Muscle layer of colon (tissue), 2 donors: ENCODE results near the gene APBB2.

Experiments used
- H3K27ac ChIP-seq: one replicate; pipeline ENCODE4 v1.7.0; 2013; ENCODE audit warnings: low read depth, mild to moderate bottlenecking, low read length, moderate library complexity
- H3K27me3 ChIP-seq, 2 donors: one replicate each; pipeline ENCODE4 v1.7.0; 2013; ENCODE audit warnings: low read length in 2 of 2, mild to moderate bottlenecking in 2 of 2; ENCODE audit not compliant: insufficient read depth in 2 of 2, control insufficient read depth in 1 of 2
- H3K36me3 ChIP-seq: one replicate; pipeline ENCODE4 v1.7.0; 2013; ENCODE audit warnings: mild to moderate bottlenecking, low read length; ENCODE audit not compliant: insufficient read depth
- H3K4me1 ChIP-seq: one replicate; pipeline ENCODE4 v1.7.0; 2013; ENCODE audit warnings: mild to moderate bottlenecking, low read length; ENCODE audit not compliant: insufficient read depth
- H3K4me3 ChIP-seq, 2 donors: one replicate each; pipeline ENCODE4 v1.7.0; 2013; ENCODE audit warnings: low read length in 2 of 2, low read depth in 1 of 2, mild to moderate bottlenecking in 1 of 2, moderate library complexity in 1 of 2
- H3K9ac ChIP-seq: one replicate; pipeline ENCODE4 v1.7.0; 2013; ENCODE audit warnings: low read length
- H3K9me3 ChIP-seq: one replicate; pipeline ENCODE4 v1.7.0; 2013; ENCODE audit warnings: mild to moderate bottlenecking, low read length
- donor health status: abdominal sarcoma.
- donor health status: Adenocarcinoma of cecum.

Gene APBB2

DNA sequence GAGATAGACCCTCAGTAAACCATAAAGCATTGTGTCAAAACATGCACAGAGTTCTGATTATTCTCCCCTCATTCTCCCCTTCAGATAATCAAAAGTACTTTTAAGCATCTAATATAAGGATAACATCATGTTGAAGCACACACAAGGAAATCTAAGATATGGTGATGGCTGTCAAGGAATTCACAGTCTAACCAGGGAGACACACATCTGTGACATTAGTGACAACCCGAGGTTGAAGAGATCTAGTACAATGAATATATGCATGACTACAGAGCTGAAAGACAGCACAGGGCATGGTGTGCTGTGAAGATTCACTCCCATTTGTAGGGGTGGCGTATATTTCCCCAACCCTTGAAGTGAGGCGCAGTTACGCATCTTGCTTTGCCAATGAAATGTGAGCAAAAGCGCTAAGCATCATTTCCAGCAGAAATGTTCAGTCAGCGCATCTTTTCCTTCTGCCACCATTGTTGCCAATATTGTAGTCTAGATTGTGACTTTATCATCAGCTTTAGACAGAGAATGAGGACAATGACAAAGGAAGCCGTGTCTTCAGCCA, 342.6 kb downstream of the APBB2 start:
- no peaks in the 10 kb centered on the region for H3K36me3 ChIP-seq
- no peak overlapping the region for H3K9ac ChIP-seq
- H3K27ac ChIP-seq: no peak overlapping the region

DNA sequence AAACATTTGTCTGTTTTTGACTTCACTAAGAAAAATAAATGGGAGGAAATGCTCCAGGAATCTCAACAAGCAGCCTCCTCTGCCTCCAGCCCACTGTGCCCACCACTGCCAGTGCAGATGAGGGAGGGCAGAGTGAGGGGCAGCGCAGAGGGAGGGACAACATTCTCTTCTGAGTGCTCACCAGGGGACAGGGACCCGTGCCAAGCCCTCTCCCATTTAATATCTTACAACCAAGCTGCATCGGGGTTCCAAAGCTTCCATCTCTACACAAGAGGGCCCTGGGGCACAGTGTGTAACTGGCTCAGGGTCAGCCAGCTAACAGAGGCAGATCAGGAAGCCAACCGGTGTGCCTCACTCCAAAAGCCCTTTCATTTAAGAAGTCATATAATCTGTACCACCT, 344.2 kb downstream of the APBB2 start:
- no peak overlapping the region for H3K27ac ChIP-seq
- no peak overlapping the region for H3K4me3 ChIP-seq
- H3K9ac ChIP-seq: no peak overlapping the region
- H3K9me3 ChIP-seq: no peaks in the 10 kb centered on the region
- no peaks in the 10 kb centered on the region for H3K4me1 ChIP-seq
- H3K27me3 ChIP-seq: no peaks in the 10 kb centered on the region
- no peaks in the 10 kb centered on the region for H3K36me3 ChIP-seq

More for the DNA sequence above, 342.6 kb downstream of the APBB2 start:
- H3K4me3 ChIP-seq: no peak overlapping the region
- H3K9me3 ChIP-seq: no peaks in the 10 kb centered on the region
- H3K4me1 ChIP-seq: no peaks in the 10 kb centered on the region
- H3K27me3 ChIP-seq: no peaks in the 10 kb centered on the region

DNA sequence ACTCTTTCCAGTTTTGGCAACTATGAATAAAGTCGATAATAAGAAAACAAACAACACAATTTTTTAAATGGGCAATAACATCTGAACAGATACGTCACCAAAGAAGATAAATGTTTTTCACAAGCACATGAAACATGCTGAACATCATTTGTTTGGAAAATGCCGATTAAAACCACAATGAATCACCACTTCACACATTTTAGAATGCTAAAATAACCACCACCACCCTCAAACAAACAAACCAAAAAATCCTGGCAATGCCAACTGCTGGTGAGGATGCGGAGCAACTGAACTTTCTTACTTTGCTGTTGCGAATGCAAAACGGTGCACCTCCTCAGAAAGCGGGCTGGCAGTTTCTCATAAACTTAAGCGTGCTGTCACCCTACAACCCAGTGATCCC, 348.6 kb downstream of the APBB2 start:
- Histone ChIP-seq H3K9me3 (no peaks in the 10 kb centered on the region), H3K4me1 (no peaks in the 10 kb centered on the region), H3K27ac (no peak overlapping the region), H3K9ac (no peak overlapping the region), H3K4me3 (no peak overlapping the region), H3K36me3 (no peaks in the 10 kb centered on the region), H3K27me3 (no peaks in the 10 kb centered on the region)

DNA sequence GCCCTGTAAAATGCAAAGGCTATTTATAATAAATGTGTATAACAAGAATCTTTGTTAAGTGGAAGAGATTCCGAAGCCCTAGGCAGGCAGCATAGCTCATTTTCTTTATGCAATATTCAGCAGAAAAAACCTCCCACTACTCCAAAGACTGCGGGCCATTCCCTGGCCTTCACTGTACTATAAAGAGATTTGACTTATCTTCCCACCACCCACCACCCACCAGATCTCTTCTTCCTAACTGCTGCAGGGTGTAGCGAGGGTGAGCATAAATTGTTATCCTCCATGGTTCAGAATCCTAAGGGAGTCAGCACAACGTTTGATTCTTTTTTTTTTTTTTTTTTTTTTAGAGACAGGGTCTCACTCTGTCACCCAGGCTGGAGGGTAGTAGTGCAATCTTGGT, 349.8 kb downstream of the APBB2 start:
- Histone ChIP-seq H3K27ac (no peak overlapping the region), H3K4me3 (no peak overlapping the region), H3K36me3 (no peaks in the 10 kb centered on the region), H3K9me3 (no peaks in the 10 kb centered on the region), H3K9ac (no peak overlapping the region), H3K27me3 (no peaks in the 10 kb centered on the region), H3K4me1 (no peaks in the 10 kb centered on the region)

DNA sequence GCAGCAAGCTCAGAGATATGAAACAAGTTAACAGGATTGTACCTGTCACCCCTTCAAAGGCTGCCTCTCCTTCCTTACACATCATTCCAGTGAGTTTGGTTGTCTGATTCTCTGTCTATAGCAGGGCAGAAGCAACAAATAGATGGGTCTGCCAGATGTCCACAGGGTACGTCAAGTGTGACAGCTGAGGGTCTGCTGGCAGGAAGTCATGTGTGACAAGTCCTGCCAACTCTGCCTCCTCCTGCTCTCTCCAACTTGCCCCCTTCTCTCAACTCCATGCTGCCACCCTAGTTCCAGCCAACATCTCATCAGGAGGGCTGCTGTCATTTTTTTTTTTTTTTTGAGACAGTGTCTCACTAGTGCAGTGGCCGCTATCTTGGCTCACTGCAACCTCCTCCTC, 355.4 kb downstream of the APBB2 start:
- no peaks in the 10 kb centered on the region for H3K36me3 ChIP-seq
- H3K9ac ChIP-seq: no peak overlapping the region
- H3K27me3 ChIP-seq: no peaks in the 10 kb centered on the region
- H3K4me1 ChIP-seq: no peaks in the 10 kb centered on the region
- no peaks in the 10 kb centered on the region for H3K9me3 ChIP-seq
- no peak overlapping the region for H3K27ac ChIP-seq
- H3K4me3 ChIP-seq: no peak overlapping the region

DNA sequence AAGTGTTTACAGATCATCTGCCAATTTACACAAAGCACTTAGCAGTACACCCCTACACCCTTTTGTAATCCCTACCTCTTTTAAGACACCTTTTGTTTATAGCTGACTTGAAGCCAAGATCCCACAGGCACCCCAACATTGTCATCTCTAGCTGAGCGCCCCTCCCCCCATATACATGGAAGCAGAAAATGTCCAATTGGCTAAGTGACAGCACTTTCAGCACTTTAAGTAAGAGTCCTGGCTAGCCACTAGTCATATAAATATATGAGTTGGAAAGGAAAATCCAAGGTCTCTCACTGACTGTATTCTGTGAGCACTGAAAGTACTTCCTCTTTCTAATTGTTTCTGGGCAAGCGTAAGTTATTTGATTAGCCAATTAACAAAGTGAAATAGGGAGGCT, 356.4 kb downstream of the APBB2 start:
- no peaks in the 10 kb centered on the region for H3K27me3 ChIP-seq
- H3K9me3 ChIP-seq: no peaks in the 10 kb centered on the region
- H3K4me1 ChIP-seq: no peaks in the 10 kb centered on the region
- no peak overlapping the region for H3K4me3 ChIP-seq
- H3K36me3 ChIP-seq: no peaks in the 10 kb centered on the region
- H3K27ac ChIP-seq: no peak overlapping the region
- H3K9ac ChIP-seq: no peak overlapping the region

DNA sequence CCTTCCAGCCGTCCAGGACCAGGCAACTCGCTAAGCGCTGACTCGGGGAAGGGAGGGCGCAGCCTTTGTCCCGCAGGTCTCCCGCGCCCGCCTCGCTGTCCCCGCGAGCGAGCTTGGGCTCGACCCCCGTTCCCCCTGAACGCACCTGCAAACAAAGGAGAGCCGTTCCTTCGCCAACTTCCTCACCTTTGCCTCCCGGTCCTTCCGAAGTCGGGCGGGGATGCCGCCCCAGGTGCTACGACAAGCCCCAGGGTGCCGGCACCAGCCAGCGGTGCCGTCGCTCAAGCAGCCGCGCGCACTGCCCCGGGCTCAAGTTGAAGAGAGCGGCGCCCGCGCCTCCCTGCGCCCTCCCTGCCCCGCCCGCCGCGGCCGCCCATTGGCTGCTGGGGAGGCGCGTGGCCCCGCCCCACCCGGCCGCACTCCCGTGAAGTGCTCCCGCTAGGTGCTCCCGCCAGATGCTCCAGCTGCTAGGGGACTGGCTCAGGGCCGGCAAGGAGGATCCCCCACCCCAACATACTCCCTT, 357.4 kb downstream of the APBB2 start:
- Histone ChIP-seq H3K4me3 (peak overlapping the region; percentile 24 to 48), H3K9me3 (no peaks in the 10 kb centered on the region), H3K36me3 (no peaks in the 10 kb centered on the region), H3K4me1 (no peaks in the 10 kb centered on the region), H3K27ac (no peak overlapping the region), H3K9ac (no peak overlapping the region), H3K27me3 (no peaks in the 10 kb centered on the region)

DNA sequence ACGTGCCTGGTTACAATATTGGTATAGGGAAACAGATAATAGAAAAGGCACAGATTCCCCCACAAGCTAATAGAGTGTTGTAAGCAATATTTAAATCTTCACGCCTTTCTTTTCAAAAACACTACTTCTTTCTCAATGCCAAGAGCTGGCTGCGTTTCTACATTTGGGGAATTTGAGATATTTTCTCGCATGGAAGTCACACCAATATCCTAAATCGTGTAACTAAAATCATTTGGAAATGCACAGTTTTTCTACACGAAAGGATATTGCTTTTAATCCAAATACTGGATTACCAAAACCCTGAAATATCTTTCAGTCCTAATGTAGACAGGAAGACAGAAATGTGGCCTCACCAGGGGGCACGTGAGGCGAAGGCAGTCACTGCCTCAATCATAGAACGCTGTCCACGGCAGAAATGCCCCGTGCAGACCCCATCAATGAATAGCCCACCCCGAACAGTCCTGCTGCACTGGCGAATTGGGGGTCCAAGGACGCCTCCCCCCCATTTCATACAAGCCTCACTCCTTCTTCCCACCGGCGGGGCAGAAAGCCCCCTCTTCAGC, 358.0 kb downstream of the APBB2 start:
- Histone ChIP-seq H3K4me3 (peak overlapping the region; percentile 24 to 48), H3K27ac (no peak overlapping the region)

DNA sequence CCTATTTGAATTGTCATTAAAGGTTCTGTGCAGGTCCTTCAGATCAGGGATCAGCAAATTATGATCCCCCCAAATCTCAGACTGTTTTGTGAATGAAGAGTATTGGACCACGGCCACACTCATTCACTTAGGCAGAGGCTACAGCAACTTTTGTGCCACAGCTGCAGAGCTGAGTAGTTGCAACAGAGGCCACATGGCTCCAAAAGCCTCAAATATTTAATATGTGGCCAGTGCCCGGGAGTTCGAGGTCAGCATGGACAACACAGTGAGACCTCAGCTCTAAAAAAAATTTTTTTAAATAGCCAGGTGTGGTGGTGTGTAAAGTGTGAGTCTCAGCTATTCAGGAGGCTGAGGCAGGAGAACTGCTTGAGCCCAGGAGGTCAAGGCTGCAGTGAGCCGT, 363.8 kb downstream of the APBB2 start:
- Histone ChIP-seq H3K4me1 (no peaks in the 10 kb centered on the region), H3K36me3 (no peaks in the 10 kb centered on the region), H3K4me3 (no peak overlapping the region), H3K9me3 (no peaks in the 10 kb centered on the region), H3K27ac (no peak overlapping the region), H3K9ac (no peak overlapping the region), H3K27me3 (no peaks in the 10 kb centered on the region)

More for the DNA sequence above, 358.0 kb downstream of the APBB2 start:
- Histone ChIP-seq H3K9ac (no peak overlapping the region), H3K36me3 (no peaks in the 10 kb centered on the region), H3K27me3 (no peaks in the 10 kb centered on the region), H3K9me3 (no peaks in the 10 kb centered on the region), H3K4me1 (no peaks in the 10 kb centered on the region)

DNA sequence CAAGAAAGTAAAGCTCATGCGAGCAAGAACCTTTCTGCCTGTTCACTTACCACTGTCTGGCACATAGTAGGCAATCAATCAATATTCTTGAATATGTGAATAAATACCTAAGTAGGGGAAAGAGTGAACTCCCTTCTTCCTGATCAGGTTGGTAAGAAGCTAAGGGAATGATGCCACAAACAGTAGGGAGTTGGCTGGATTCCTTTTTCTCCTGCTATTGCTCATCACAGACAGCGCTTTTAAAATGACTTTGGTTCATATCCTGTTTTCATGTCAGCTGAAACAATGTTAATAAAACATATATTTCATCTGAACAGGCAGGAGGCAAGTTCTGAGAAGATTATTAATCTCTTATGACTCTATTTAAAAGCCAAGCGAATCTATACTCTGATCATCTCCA, 365.4 kb downstream of the APBB2 start:
- no peak overlapping the region for H3K9ac ChIP-seq

DNA sequence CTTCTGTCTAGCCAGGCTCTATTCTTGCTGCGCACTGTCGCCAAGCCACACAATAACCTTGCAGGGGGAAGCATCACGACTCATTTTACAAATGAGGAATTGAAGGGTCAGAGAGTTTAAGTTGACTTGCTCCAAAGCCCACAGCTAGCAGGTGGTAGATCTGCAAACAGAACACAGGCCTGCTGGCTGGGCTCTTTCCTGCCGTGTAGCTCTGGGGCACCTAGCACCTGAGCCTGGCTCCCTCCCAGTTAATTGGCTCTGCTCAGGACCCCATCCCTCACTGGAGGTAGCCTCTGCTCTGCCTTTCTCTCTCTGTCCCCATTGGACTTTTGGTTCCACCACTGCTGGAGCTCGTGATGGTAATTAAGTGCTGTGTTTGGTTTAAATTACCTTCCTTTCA, 366.1 kb downstream of the APBB2 start:
- H3K27ac ChIP-seq: no peak overlapping the region
- H3K9ac ChIP-seq: no peak overlapping the region
- no peaks in the 10 kb centered on the region for H3K36me3 ChIP-seq
- no peaks in the 10 kb centered on the region for H3K4me1 ChIP-seq
- no peaks in the 10 kb centered on the region for H3K27me3 ChIP-seq
- H3K9me3 ChIP-seq: no peaks in the 10 kb centered on the region
- no peak overlapping the region for H3K4me3 ChIP-seq

More for the DNA sequence above, 365.4 kb downstream of the APBB2 start:
- Histone ChIP-seq H3K36me3 (no peaks in the 10 kb centered on the region), H3K4me3 (no peak overlapping the region), H3K27me3 (no peaks in the 10 kb centered on the region), H3K27ac (no peak overlapping the region), H3K9me3 (no peaks in the 10 kb centered on the region), H3K4me1 (no peaks in the 10 kb centered on the region)

DNA sequence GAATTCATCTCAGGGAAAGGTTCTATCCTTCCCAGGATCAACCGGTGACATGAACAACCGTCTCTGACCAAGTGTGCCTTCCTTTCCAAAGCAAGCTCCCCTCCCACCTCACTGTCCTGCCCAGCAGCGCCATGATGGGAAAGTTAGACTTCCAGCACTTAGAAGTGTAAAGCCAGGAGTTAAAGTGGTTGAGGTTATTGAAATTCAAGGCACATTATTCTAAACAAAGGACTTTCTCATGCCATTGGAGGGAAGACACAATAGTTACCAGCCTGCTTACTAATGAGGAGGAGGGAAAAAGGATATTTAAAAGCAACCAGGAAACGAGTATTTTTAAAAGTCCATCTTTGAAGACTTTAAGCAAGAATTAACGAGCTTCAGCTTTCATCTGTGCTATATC, 367.8 kb downstream of the APBB2 start:
- H3K27me3 ChIP-seq: no peaks in the 10 kb centered on the region
- H3K4me1 ChIP-seq: no peaks in the 10 kb centered on the region
- no peak overlapping the region for H3K9ac ChIP-seq
- H3K9me3 ChIP-seq: no peaks in the 10 kb centered on the region
- no peak overlapping the region for H3K27ac ChIP-seq
- no peaks in the 10 kb centered on the region for H3K36me3 ChIP-seq
- H3K4me3 ChIP-seq: no peak overlapping the region
